Measurements from ENCODE around the gene TAS1R3.
A peak's percentile ranks its signal among the peaks of the same experiment; 100 is the strongest.

Gene TAS1R3

GRCh38 chr1:1324524-1325287, 6.4 kb upstream of the TAS1R3 start, which contains the start of the genes CPTP and INTS11:
CPTP (plus strand) TSS chr1:1324802; CDS start chr1:1326911, 2,109 bp downstream.
INTS11 (minus strand) TSS chr1:1324660; CDS start chr1:1324608, 52 bp downstream.
- peak; percentile 89 for DNase-seq

GRCh38 chr1:1325288-1326074, 5.6 kb upstream of the TAS1R3 start:
- DNase-seq, result no peak

- DNase-seq, result no peak
These were observed 4.9 kb upstream of the TAS1R3 start for GRCh38 chr1:1326075-1326605.

- DNase-seq, result no peak
These were observed 3.8 kb upstream of the TAS1R3 start for GRCh38 chr1:1327291-1327690.

- DNase-seq, result no peak
These were observed 2.8 kb upstream of the TAS1R3 start for GRCh38 chr1:1328254-1328653.

- DNase-seq, result no peak
These were observed 1.5 kb upstream of the TAS1R3 start for GRCh38 chr1:1329304-1330210.

GRCh38 chr1:1330366-1331067, 563 bp upstream of the TAS1R3 start:
- no peak for DNase-seq

- DNase-seq, result no peak
These were observed 1.1 kb downstream of the TAS1R3 start for GRCh38 chr1:1332031-1332755.

GRCh38 chr1:1332774-1333480, 1.8 kb downstream of the TAS1R3 start:
- DNase-seq, result no peak

- DNase-seq, result no peak
These were observed 2.6 kb downstream of the TAS1R3 start for GRCh38 chr1:1333551-1334241.

- no peak for DNase-seq
These were observed 3.8 kb downstream of the TAS1R3 start for GRCh38 chr1:1334835-1335234.

- DNase-seq, result no peak
These were observed 4.2 kb downstream of the TAS1R3 start for GRCh38 chr1:1335283-1335682.

GRCh38 chr1:1335792-1336248, 4.7 kb downstream of the TAS1R3 start:
- DNase-seq, result no peak

- DNase-seq, result no peak
These were observed 5.4 kb downstream of the TAS1R3 start for GRCh38 chr1:1336446-1336845.

GRCh38 chr1:1336931-1337792, 6.1 kb downstream of the TAS1R3 start:
- no peak for DNase-seq

- no peak for DNase-seq
These were observed 6.7 kb downstream of the TAS1R3 start for GRCh38 chr1:1337793-1338147.

- no peak for DNase-seq
These were observed 7.2 kb downstream of the TAS1R3 start for GRCh38 chr1:1338278-1338677.

GRCh38 chr1:1340185-1340584, 9.1 kb downstream of the TAS1R3 start:
- no peak for DNase-seq
